Activated T-helper 17 cell treated with anti-CD3 and anti-CD28 coated beads, Interleukin-2, amount 50 U/mL, for 72 hours (primary cell): ENCODE results near the gene SLC2A14. TPM values are rescaled to one million over a fixed set of nuclear protein-coding genes. Genes with fewer than 3 reads are reported as not detected.
"Not testable (repeated sequence)": the region's sequence is repeated elsewhere in the genome, so short reads cannot be mapped to it uniquely, and the experiment has no call there.

Source experiments
- ATAC-seq: fragments of 150-1000 bp; cut with Tn5 transposase; replicated peaks from 2 replicates; pipeline ENCODE4 v1.10.0; 2021; ENCODE audit warnings: mild to moderate bottlenecking, moderate library complexity
- H3K27ac Mint-ChIP-seq: one replicate; pipeline ENCODE4 v1.8.0; 2022; ENCODE audit warnings: mixed read lengths
- H3K27me3 Mint-ChIP-seq: one replicate; pipeline ENCODE4 v1.8.0; 2022; ENCODE audit warnings: mixed read lengths
- H3K36me3 Mint-ChIP-seq: one replicate; pipeline ENCODE4 v1.8.0; 2022; ENCODE audit warnings: low read depth, mild to moderate bottlenecking, mixed read lengths
- H3K4me1 Mint-ChIP-seq: one replicate; pipeline ENCODE4 v1.8.0; 2022; ENCODE audit warnings: mixed read lengths
- H3K4me3 Mint-ChIP-seq: one replicate; pipeline ENCODE4 v1.8.0; 2022; ENCODE audit warnings: mild to moderate bottlenecking, mixed read lengths
- H3K9me3 Mint-ChIP-seq: one replicate; pipeline ENCODE4 v1.8.0; 2022; ENCODE audit warnings: mixed read lengths
- total RNA-seq, 2 donors: library from RNA; stranded (reverse); gene quantifications; one replicate each; pipeline ENCODE4 v1.2.3, GENCODE V29; 2022

Gene SLC2A14
- total RNA-seq, 2 donors from 2014 or later: 0.58 to 2.3 TPM

GRCh38 chr12:7784701-7785100 is 88.0 kb downstream of the SLC2A14 start:
- Mint-ChIP-seq H3K27me3 (peaks cover 3% of the 10 kb centered on the region), H3K27ac (no peak overlapping the region), H3K9me3 (no peaks in the 10 kb centered on the region), H3K4me1 (no peaks in the 10 kb centered on the region), H3K4me3 (no peak overlapping the region), H3K36me3 (no peaks in the 10 kb centered on the region)
- no peak for ATAC-seq

GRCh38 chr12:7783433-7783832 is 89.3 kb downstream of the SLC2A14 start:
- not testable (repeated sequence) for H3K4me1 Mint-ChIP-seq

GRCh38 chr12:7782055-7782454 is 90.7 kb downstream of the SLC2A14 start:
- Mint-ChIP-seq H3K4me3 (no peak overlapping the region), H3K27me3 (no peaks in the 10 kb centered on the region), H3K4me1 (no peaks in the 10 kb centered on the region), H3K9me3 (no peaks in the 10 kb centered on the region), H3K36me3 (no peaks in the 10 kb centered on the region), H3K27ac (no peak overlapping the region)
- ATAC-seq: no peak

More at GRCh38 chr12:7783433-7783832, 89.3 kb downstream of the SLC2A14 start:
- not testable (repeated sequence) for H3K27ac Mint-ChIP-seq, H3K9me3 Mint-ChIP-seq, H3K4me3 Mint-ChIP-seq, H3K27me3 Mint-ChIP-seq, ATAC-seq, H3K36me3 Mint-ChIP-seq

GRCh38 chr12:7781274-7781673 is 91.4 kb downstream of the SLC2A14 start:
- ATAC-seq: no peak
- no peaks in the 10 kb centered on the region for H3K36me3 Mint-ChIP-seq
- H3K4me1 Mint-ChIP-seq: no peaks in the 10 kb centered on the region
- no peaks in the 10 kb centered on the region for H3K27me3 Mint-ChIP-seq
- H3K9me3 Mint-ChIP-seq: no peaks in the 10 kb centered on the region
- no peak overlapping the region for H3K27ac Mint-ChIP-seq
- H3K4me3 Mint-ChIP-seq: no peak overlapping the region

- no peak for ATAC-seq
- Mint-ChIP-seq H3K27me3 (peaks cover 7% of the 10 kb centered on the region), H3K9me3 (no peaks in the 10 kb centered on the region), H3K4me3 (no peak overlapping the region), H3K27ac (no peak overlapping the region), H3K4me1 (no peaks in the 10 kb centered on the region), H3K36me3 (no peaks in the 10 kb centered on the region)
Measured at GRCh38 chr12:7769999-7770398, 102.7 kb downstream of the SLC2A14 start.

Other genes with a start within 250 kb of the SLC2A14 start
- gene APOBEC1, start 207.0 kb downstream of the SLC2A14 start, total RNA-seq: not detected
- not detected for gene GDF3, start 177.1 kb downstream of the SLC2A14 start, total RNA-seq
- gene DPPA3, start 161.5 kb downstream of the SLC2A14 start, total RNA-seq: not detected
- not detected for gene CLEC4C, start 125.5 kb downstream of the SLC2A14 start, total RNA-seq
- gene NANOGNB, start 107.7 kb downstream of the SLC2A14 start, total RNA-seq: not detected
- gene NANOG, start 83.5 kb downstream of the SLC2A14 start, total RNA-seq: not detected
- 1,000 to 10,000 TPM in 1 of 2 donors, 100 to 1,000 TPM in 1; 296 to 1,246 TPM for gene SLC2A3, start 63.3 kb upstream of the SLC2A14 start, total RNA-seq
- gene FOXJ2, start 159.8 kb upstream of the SLC2A14 start, total RNA-seq: 10 to 100 TPM; 14.3 to 15.1 TPM
- 1 to 10 TPM; 6.4 to 7.3 TPM for gene C3AR1, start 193.4 kb upstream of the SLC2A14 start, total RNA-seq
- gene NECAP1, start 209.4 kb upstream of the SLC2A14 start, total RNA-seq: 10 to 100 TPM; 30.0 to 32.9 TPM